GM04503 (cell line): ENCODE results near the gene USF2.

Experiments used
- DNase-seq: peaks from one replicate; pipeline ENCODE4 v3.0.0-alpha.2; 2012; ENCODE audit warnings: low read depth

USF2 gene

DNA sequence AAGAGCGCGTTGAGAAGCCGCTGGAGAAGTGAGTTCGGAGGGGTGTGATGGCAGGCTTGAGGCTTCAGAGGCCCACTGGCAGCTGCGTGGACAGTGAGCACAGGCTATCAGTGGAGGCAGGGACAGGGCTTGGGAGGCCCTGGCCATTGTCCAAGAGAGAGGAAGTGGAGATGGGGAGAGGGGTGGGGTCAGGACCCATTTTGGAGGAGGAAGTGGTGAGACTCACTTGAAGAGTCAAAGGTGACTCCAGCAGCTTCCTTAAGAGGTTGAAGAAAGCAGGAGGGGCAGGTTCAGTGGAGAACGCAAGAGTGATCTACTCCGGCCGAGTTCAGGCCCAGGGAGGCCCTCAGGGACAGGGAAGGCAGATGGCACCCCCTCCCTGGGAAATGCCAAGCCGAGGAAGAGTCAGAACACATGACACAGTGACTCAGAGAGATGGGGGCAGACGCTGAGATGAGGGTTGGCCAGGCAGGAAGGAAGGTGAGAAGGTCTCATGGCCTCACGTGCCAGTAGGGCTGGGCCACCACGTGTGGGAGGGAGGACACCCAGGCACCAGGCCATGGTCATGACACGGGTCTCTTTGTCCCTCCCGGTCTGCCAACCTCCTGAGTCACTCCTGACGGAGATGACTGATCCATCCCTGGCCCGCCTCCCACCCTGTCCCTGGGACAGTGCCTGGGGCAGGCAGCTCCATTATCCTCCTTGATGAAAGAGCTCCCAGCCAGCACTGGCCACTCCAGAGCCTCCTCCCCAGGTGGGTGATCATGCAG is 50.1 kb downstream of the USF2 start:
- DNase-seq: peak; percentile 78

DNA sequence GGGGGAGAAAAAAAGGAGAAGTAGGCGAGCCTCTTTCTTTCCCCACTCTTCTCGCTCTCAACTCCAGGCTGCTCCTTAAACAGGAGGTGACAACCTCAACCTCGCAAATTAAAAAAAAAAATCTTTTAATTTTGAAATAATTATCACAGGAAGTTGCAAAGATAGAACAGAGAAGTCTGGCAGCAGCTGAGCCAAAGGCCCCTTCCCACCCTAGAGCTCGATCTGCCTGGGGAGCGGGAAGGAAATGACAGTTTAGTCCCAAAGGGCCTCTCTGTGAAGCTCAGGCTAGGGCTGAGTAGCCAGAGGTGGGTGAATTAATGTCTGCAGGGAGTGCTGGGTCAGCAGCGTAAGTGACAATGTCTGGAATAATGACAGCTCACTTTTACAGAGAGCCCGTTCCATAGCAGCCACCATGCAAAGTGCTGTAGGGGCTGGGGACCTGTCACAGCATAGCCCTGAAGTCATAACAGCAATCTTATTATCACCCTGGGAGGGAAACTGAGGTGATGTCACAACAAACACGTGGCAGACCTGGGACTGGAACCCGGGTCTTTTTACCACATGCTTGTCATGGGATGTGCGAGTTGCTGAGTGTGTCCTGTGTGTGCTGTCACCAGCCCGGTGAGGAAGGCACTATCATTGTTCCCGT is 51.4 kb downstream of the USF2 start:
- DNase-seq: no peak

DNA sequence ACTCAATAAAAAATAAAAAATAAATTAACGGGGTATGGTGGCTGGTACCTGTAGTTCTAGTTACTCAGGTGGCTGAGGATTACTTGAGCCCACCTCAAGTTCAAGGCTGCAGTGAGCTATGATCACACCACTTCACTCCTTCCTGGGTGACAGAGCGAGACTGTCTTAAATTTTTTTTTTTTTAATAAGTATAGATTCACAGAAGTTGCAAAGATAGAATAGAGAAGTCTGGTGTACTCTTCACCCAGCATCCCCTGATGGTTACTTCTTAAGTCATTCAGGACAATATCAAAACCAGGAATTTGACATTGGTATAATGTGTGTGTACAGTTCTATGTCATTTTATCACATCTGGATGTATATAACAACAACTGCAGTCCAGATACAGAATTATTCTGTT is 52.5 kb downstream of the USF2 start:
- no peak for DNase-seq

DNA sequence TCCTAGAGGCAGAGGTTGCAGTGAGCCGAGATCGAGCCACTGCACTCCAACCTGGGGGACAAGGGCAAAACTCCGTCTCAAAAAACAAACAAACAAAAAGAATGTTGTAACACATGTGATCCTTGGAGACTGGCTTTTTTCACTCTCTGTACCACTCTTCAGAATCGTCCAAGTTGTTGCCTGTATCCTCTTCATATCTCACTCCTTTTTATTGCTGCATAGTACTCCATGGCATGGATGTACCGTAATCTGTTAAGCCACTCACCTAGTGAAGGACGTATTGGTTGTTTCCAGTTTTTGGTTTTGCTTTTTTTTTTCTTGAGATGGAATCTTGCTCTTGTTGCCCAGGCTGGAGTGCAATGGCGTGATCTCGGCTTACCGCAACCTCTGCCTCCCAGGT is 53.3 kb downstream of the USF2 start:
- no peak for DNase-seq

DNA sequence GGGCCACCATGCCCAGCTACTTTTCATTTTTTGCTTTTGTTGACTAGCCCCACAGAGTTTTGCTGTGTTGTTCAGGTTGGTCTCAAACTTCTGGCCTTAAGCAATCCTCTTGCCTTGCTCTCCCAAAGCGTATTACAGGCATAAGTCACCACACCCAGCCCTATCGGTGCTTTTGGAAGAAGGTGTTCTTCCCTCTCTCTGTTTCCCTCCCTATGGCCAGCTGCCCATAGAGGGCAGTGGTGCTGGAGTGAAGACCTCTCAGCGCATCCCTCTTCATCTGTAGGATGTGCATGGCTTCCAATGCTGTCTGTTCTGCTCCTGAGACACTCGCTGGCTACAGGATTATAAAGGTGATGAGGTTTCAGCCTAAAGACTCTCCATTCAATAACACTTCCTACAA is 58.9 kb downstream of the USF2 start:
- DNase-seq: no peak

DNA sequence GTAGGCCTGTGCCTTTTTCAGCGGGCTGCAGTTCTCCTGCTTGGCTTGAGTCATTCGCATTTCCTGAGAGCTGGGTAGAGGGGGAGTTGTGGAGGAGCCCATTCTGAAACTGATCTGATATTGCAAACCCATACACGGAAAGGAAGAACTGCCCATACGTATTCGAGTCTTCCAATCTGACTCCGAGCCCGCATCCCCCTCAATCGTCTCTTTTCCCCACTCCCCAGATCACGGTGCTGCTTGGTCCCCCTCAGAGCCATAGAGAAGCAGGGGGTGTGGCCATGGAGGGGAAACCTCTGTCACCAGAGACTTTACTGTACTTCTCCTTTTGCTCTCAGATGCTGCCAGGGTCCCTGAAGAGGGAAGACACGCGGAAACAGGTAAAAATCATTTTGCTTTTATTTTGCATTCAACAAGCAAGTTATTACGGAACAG is 60.1 kb downstream of the USF2 start, which contains the start of gene CD22:
TSS of gene CD22 (plus strand) at position 337 of the 435 bp plus-strand sequence. CDS start 2,854 bp downstream, outside the sequence.
- no peak for DNase-seq

DNA sequence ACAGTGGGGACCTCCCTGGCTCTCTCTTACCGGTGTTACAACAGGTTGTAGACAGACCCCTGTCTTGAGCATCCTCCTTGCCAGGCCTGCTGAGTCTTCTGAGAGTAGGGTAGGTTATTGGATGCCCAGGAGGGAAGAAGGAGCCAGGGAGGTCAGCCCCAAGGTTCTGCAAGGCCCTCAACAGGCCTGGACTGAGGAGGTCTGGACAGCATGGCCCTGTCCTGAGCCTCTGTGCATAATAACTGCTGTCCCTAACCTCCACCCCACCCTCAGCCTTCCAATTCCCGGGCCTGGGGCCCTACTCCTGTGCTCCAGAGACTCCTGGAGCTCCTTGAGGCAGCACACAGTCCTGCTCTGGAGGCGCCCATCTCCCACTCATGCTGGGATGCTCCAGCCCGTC is 60.6 kb downstream of the USF2 start:
- DNase-seq: no peak
